ENCODE results near the gene PDX1.

Gene PDX1

GRCh38 chr13:27923794-27924528, 4.2 kb downstream of the PDX1 start:
- no peak overlapping the region for H3K4me3 ChIP-seq (ENCODE audit: low read depth, low read length)
- no peak for TF ChIP-seq CTCF (IDR thresholded peaks at IDR 0.05; ENCODE audit: low read depth, low read length)

- no peak overlapping the region for H3K4me3 ChIP-seq (ENCODE audit: low read depth, low read length)
These were observed 4.8 kb downstream of the PDX1 start for GRCh38 chr13:27924529-27925141.

GRCh38 chr13:27925220-27925991, 5.6 kb downstream of the PDX1 start:
- no peak overlapping the region for H3K4me3 ChIP-seq (ENCODE audit: low read depth, low read length)
- TF ChIP-seq CTCF (IDR thresholded peaks at IDR 0.05; ENCODE audit: low read depth, low read length): no peak

More at GRCh38 chr13:27924529-27925141, 4.8 kb downstream of the PDX1 start:
- TF ChIP-seq CTCF (IDR thresholded peaks at IDR 0.05; ENCODE audit: low read depth, low read length): no peak

- H3K4me3 ChIP-seq (ENCODE audit: low read depth, low read length): no peak overlapping the region
- TF ChIP-seq CTCF (IDR thresholded peaks at IDR 0.05; ENCODE audit: low read depth, low read length): no peak
These were observed 7.0 kb downstream of the PDX1 start for GRCh38 chr13:27926644-27927434.

GRCh38 chr13:27927444-27928352, 7.9 kb downstream of the PDX1 start:
- H3K4me3 ChIP-seq (ENCODE audit: low read depth, low read length): no peak overlapping the region

More at GRCh38 chr13:27927444-27928352, 7.9 kb downstream of the PDX1 start:
- TF ChIP-seq CTCF (IDR thresholded peaks at IDR 0.05; ENCODE audit: low read depth, low read length): no peak
